Measurements from ENCODE around the gene FAM174C.

DNA sequence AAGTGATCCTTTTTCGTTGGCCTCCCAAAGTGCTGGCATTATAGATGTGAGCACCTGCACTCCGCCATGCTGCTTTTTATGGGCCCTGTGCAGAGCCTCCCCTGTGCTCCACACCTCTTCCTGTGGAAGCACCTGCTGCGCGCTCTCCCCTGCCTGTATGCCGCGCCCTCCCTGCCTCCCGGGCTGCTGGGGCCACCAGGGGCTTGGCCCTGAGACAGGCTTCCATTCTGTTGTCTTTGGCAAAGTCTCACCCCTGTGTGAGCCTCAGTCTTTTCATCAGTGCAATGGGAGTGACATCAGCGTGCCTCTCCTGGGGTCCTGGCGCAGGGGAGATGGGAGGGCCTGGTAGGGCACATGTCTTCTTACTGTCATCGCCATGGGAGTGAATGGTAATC is 1.3 kb downstream of the FAM174C start:
- TF ChIP-seq, protein P1, sequence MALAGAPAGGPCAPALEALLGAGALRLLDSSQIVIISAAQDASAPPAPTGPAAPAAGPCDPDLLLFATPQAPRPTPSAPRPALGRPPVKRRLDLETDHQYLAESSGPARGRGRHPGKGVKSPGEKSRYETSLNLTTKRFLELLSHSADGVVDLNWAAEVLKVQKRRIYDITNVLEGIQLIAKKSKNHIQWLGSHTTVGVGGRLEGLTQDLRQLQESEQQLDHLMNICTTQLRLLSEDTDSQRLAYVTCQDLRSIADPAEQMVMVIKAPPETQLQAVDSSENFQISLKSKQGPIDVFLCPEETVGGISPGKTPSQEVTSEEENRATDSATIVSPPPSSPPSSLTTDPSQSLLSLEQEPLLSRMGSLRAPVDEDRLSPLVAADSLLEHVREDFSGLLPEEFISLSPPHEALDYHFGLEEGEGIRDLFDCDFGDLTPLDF (CRISPR knock-in tag; IDR thresholded peaks at IDR 0.05): no peak
- TF ChIP-seq SMAD3 (CRISPR knock-in tag; IDR thresholded peaks at IDR 0.05; ENCODE audit: borderline replicate concordance) (no peak), ZNF423 (CRISPR knock-in tag; IDR thresholded peaks at IDR 0.05) (no peak)

Measured in WTC11 (cell line).